ENCODE measurements around the gene THEMIS2. TPM values are rescaled to one million over a fixed set of nuclear protein-coding genes. Genes with fewer than 3 reads are reported as not detected.
A peak's percentile ranks its signal among the peaks of the same experiment; 100 is the strongest.

THEMIS2 gene
- total and polyA plus RNA-seq, 2 of the 13 experiments (the other 11 are each of a cell fraction or from before 2014, with no cell fraction given): 0.38 to 1.5 TPM

DNA sequence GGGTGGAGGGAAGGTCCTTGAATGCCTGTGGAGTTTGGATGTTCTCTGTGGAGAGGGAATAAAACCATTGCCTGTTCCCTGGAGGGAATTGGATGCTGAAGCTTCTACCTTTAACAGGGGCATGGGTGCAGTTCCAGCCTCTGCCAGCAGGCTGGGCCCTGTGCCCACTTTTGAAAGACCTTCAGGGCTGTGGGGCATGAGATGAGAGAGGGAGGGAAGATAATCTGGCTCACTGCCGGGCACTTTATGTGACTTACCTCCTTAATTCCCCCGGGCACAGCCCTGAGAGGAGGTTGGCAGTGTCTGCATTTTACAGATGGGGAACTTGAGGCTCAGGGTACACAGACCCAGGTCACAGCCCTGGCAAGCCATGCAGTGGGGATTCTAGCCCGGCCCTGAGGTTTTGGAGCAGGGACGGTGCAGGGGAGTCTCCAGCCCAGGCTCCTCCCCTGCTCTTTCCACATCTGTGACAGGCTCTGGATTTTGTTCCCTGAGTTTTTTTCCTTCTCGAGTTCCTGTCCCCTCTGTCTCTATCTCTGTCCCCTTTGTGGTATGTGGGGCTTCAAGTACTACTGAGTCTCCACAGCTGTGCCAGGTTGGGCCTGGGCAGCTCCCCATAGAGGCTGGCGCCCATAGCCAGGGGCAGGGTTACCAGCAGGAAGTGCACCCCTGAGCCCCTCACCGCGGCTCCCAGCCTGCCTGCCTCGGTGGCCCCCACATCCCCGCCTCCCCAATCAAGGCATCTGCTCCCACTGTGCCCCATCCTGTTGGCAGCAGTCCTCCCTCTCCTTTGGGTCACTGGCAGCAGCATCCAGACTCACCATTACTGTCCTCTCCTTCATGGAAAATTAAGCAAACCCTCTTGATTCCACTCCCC is 14.0 kb upstream of the THEMIS2 start:
- no peaks in the 10 kb centered on the region for H4K20me1 ChIP-seq (ENCODE audit: insufficient read depth, low read length)
- peak; percentile 74 for FAIRE-seq
- no peaks in the 10 kb centered on the region for H3K79me2 ChIP-seq (ENCODE audit: insufficient read depth, low read length)
- peaks cover 35% of the 10 kb centered on the region for H3K4me1 ChIP-seq (ENCODE audit: insufficient read depth, low read length)
- 15% methylated on average over 6 of the region's 10 CpGs for WGBS (ENCODE audit: low lambda C conversion rate)
- H3K27ac ChIP-seq (ENCODE audit: extremely low read length, insufficient read depth, low read length): no peak overlapping the region
- no TSS peak for BruUV-seq (replicated peaks)
- peak; percentile 86 for ATAC-seq
- H3K9me3 ChIP-seq (ENCODE audit: low read length): no peaks in the 10 kb centered on the region
- H3K4me2 ChIP-seq (ENCODE audit: low read depth, low read length): peak overlapping the region; percentile 95
- H3K9ac ChIP-seq (ENCODE audit: insufficient read depth, low read depth, low read length): peak overlapping the region; percentile 25; the same call in 1 of the 2 replicates
- ChIA-PET CTCF (ENCODE audit: low intra/inter-chr PET ratio, low total read pairs) (interaction anchor here (1.1 to 2.8 kb wide), 4 partner anchors 14 to 351 kb away, joined by 3 to 13 read pairs (median 6); partner anchors contain the start of gene THEMIS2), POLR2A (interaction anchor here (0.6 to 1.4 kb wide), 2 partner anchors 28 to 85 kb away, joined by 3 to 4 read pairs; partner anchors contain the start of genes PPP1R8 and STX12)
- DNase-seq (ENCODE audit: low spot score): peak; percentile 69
- in situ Hi-C loops (cut with HindIII; ENCODE audit: extremely low pct_ligation_motif_present, low pct_unique_long_range_greater_than_20kb) (loop anchor here (5.0 to 10.0 kb wide), 2 partner anchors 76 to 119 kb away; partner anchors contain the start of gene SMPDL3B), intact Hi-C loops (cut with micrococcal nuclease; ENCODE audit: unreplicated experiment) (loop anchor here (2.0 to 5.0 kb wide), 2 partner anchors 164 to 350 kb away; no protein-coding TSS in a partner anchor)
- H3K27me3 ChIP-seq (ENCODE audit: control insufficient read depth in 1 of 2, insufficient read depth in 2 of 2, low read length in 2 of 2): peaks cover 0 to 3% of the 10 kb centered on the region in 2 experiments; a peak in 1 of 5 replicates
- H2AFZ ChIP-seq (ENCODE audit: low read length): peak overlapping the region; percentile 73
- no peaks in the 10 kb centered on the region for H3K36me3 ChIP-seq (replicated peaks in 1 of 2; ENCODE audit: control insufficient read depth in 1 of 2, insufficient read depth in 2 of 2, low read length in 2 of 2)
- peak overlapping the region; percentile 5 to 70 (median 42) for H3K4me3 ChIP-seq (replicated peaks in 1 of 3; ENCODE audit: insufficient read depth in 1 of 3, low read depth in 2 of 3, low read length in 3 of 3)
- TF ChIP-seq ZNF792 (CRISPR knock-in tag; IDR thresholded peaks at IDR 0.05) (no peak), ESRRA (CRISPR knock-in tag; IDR thresholded peaks at IDR 0.05; ENCODE audit: low read depth) (no peak), SNAPC4 (CRISPR knock-in tag; IDR thresholded peaks at IDR 0.05) (no peak), ZNF138 (CRISPR knock-in tag; IDR thresholded peaks at IDR 0.05; ENCODE audit: low read depth) (no peak; the same call in 1 of the 2 replicates), RAD21 (CRISPR knock-in tag; IDR thresholded peaks at IDR 0.05) (peak; percentile 86), SCMH1 (CRISPR knock-in tag; IDR thresholded peaks at IDR 0.05; ENCODE audit: borderline replicate concordance) (no peak), ZNF547 (CRISPR knock-in tag; IDR thresholded peaks at IDR 0.05) (no peak), MAFK (conservative IDR thresholded peaks at IDR 0.05 in 1 of 2, IDR thresholded peaks at IDR 0.05 in 1 of 2; ENCODE audit: low read length in 2 of 2) (no peak), ZNF577 (CRISPR knock-in tag; IDR thresholded peaks at IDR 0.05; ENCODE audit: borderline replicate concordance, low read depth) (no peak)
- TF ChIP-seq, protein P1, sequence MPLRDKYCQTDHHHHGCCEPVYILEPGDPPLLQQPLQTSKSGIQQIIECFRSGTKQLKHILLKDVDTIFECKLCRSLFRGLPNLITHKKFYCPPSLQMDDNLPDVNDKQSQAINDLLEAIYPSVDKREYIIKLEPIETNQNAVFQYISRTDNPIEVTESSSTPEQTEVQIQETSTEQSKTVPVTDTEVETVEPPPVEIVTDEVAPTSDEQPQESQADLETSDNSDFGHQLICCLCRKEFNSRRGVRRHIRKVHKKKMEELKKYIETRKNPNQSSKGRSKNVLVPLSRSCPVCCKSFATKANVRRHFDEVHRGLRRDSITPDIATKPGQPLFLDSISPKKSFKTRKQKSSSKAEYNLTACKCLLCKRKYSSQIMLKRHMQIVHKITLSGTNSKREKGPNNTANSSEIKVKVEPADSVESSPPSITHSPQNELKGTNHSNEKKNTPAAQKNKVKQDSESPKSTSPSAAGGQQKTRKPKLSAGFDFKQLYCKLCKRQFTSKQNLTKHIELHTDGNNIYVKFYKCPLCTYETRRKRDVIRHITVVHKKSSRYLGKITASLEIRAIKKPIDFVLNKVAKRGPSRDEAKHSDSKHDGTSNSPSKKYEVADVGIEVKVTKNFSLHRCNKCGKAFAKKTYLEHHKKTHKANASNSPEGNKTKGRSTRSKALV (CRISPR knock-in tag; IDR thresholded peaks at IDR 0.05): 0 out of 2 replicates have a peak, but pooled peaks have one; percentile 55
- TF ChIP-seq, protein P2, sequence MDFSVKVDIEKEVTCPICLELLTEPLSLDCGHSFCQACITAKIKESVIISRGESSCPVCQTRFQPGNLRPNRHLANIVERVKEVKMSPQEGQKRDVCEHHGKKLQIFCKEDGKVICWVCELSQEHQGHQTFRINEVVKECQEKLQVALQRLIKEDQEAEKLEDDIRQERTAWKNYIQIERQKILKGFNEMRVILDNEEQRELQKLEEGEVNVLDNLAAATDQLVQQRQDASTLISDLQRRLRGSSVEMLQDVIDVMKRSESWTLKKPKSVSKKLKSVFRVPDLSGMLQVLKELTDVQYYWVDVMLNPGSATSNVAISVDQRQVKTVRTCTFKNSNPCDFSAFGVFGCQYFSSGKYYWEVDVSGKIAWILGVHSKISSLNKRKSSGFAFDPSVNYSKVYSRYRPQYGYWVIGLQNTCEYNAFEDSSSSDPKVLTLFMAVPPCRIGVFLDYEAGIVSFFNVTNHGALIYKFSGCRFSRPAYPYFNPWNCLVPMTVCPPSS (IDR thresholded peaks at IDR 0.05): no peak
- TF ChIP-seq, protein P3, sequence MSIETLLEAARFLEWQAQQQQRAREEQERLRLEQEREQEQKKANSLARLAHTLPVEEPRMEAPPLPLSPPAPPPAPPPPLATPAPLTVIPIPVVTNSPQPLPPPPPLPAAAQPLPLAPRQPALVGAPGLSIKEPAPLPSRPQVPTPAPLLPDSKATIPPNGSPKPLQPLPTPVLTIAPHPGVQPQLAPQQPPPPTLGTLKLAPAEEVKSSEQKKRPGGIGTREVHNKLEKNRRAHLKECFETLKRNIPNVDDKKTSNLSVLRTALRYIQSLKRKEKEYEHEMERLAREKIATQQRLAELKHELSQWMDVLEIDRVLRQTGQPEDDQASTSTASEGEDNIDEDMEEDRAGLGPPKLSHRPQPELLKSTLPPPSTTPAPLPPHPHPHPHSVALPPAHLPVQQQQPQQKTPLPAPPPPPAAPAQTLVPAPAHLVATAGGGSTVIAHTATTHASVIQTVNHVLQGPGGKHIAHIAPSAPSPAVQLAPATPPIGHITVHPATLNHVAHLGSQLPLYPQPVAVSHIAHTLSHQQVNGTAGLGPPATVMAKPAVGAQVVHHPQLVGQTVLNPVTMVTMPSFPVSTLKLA (IDR thresholded peaks at IDR 0.05): no peak

All from HepG2 (cell line).